B cell (primary cell): Measurements from ENCODE around the gene ENKUR. TPM values are rescaled to one million over a fixed set of nuclear protein-coding genes. Genes with fewer than 3 reads are reported as not detected.
A peak's percentile ranks its signal among the peaks of the same experiment; 100 is the strongest.

ENCODE experiments used
- ATAC-seq: fragments of 200-7000 bp; cut with Tn5 transposase; one replicate; pipeline ENCODE4 v1.10.0; 2021; ENCODE audit warnings: low read depth, mild to moderate bottlenecking, moderate number of reproducible peaks, moderate library complexity
- CTCF ChIA-PET: fragments of 350-600 bp; sonication (Branson Sonifier 250); formaldehyde crosslinking; loops from one replicate; lab custom pipeline; 2021; ENCODE audit warnings: antibody characterized with exemption, inconsistent platforms; lab: Charles Lee
- POLR2A ChIA-PET: fragments of 350-600 bp; sonication (Branson Sonifier 250); formaldehyde crosslinking; loops from one replicate; lab custom pipeline; 2021; ENCODE audit warnings: antibody characterized with exemption; lab: Charles Lee
- DNase-seq: peaks from one replicate; pipeline ENCODE4 v3.0.0; 2013
- H2AFZ ChIP-seq: 2 replicates; pipeline ENCODE4 v1.6.1; 2012; ENCODE audit warnings: mild to moderate bottlenecking, low read depth, low read length; ENCODE audit not compliant: insufficient read depth, poor library complexity, severe bottlenecking
- H3K27ac ChIP-seq, 2 donors: 1 replicate in 1 of 2; 2 replicates in 1 of 2; pipeline ENCODE4 v1.5.1; 2012 to 2013; ENCODE audit warnings: low read length in 2 of 2, mild to moderate bottlenecking in 2 of 2, moderate library complexity in 1 of 2
- H3K27me3 ChIP-seq, 4 experiments: fragments of 200-600 bp in 1 of 4; sonication (generic) in 1 of 4; replicated peaks in 1 of 4; 1 replicate in 2 of 4; 2 replicates in 2 of 4; pipeline versions ENCODE4 v1.6.1 to v1.7.0; 2013 to 2016; ENCODE audit warnings: low read length in 3 of 4, mild to moderate bottlenecking in 2 of 4, mixed read lengths in 1 of 4, moderate library complexity in 1 of 4; ENCODE audit not compliant: insufficient read depth in 4 of 4, control insufficient read depth in 3 of 4; ENCODE audit errors: control extremely low read depth in 1 of 4
- H3K36me3 ChIP-seq, 2 experiments: replicated peaks in 1 of 2; 1 replicate in 1 of 2; 2 replicates in 1 of 2; pipeline versions ENCODE4 v1.6.1 to v1.7.1; 2013; ENCODE audit warnings: low read length in 1 of 2; ENCODE audit not compliant: insufficient read depth in 2 of 2, control insufficient read depth in 1 of 2; ENCODE audit errors: control extremely low read depth in 1 of 2, extremely low read depth in 1 of 2
- H3K4me1 ChIP-seq, 2 donors: fragments of 200-600 bp in 1 of 2; sonication (generic) in 1 of 2; 1 replicate in 1 of 2; 2 replicates in 1 of 2; pipeline versions ENCODE4 v1.5.1 to v1.6.1; 2013 to 2017; ENCODE audit warnings: low read length in 2 of 2; ENCODE audit not compliant: control insufficient read depth in 2 of 2, insufficient read depth in 2 of 2
- H3K4me2 ChIP-seq: replicated peaks from 2 replicates; pipeline ENCODE3; 2012; ENCODE audit warnings: mild to moderate bottlenecking, low read depth, low read length; ENCODE audit not compliant: poor library complexity, severe bottlenecking
- H3K4me3 ChIP-seq, 5 experiments: fragments of 200-600 bp in 1 of 5; sonication (generic) in 1 of 5; 1 replicate in 3 of 5; 2 replicates in 2 of 5; pipeline versions ENCODE4 v1.5.1 to v1.7.0; 2011 to 2016; ENCODE audit warnings: low read length in 4 of 5, mild to moderate bottlenecking in 4 of 5, low read depth in 2 of 5, control low read depth in 1 of 5, moderate library complexity in 1 of 5; ENCODE audit not compliant: insufficient read depth in 1 of 5; ENCODE audit errors: control extremely low read depth in 1 of 5, extremely low read depth in 1 of 5
- H3K79me2 ChIP-seq: fragments of 200-600 bp; sonication (generic); one replicate; pipeline ENCODE4 v1.6.0; 2016; ENCODE audit warnings: low read length; ENCODE audit not compliant: control insufficient read depth, insufficient read depth
- H3K9ac ChIP-seq: fragments of 200-600 bp; sonication (generic); 2 replicates; pipeline ENCODE4 v1.6.1; 2017; ENCODE audit warnings: mild to moderate bottlenecking, low read length, moderate library complexity
- H3K9me3 ChIP-seq, 3 donors: one replicate each; pipeline versions ENCODE4 v1.6.1 to v1.7.1; 2013; ENCODE audit warnings: low read length in 2 of 3; ENCODE audit not compliant: control insufficient read depth in 2 of 3, insufficient read depth in 1 of 3; ENCODE audit errors: control extremely low read depth in 1 of 3
- H4K20me1 ChIP-seq: 2 replicates; pipeline ENCODE4 v1.6.0; 2012; ENCODE audit warnings: mild to moderate bottlenecking, low read length; ENCODE audit not compliant: insufficient read depth, control insufficient read depth, poor library complexity, severe bottlenecking
- H3K27ac Mint-ChIP-seq: one replicate; pipeline ENCODE4 v1.8.0; 2021; ENCODE audit warnings: mixed read lengths
- H3K27me3 Mint-ChIP-seq: one replicate; pipeline ENCODE4 v1.8.0; 2021; ENCODE audit warnings: mixed read lengths
- H3K4me1 Mint-ChIP-seq: one replicate; pipeline ENCODE4 v1.8.0; 2021; ENCODE audit warnings: mixed read lengths
- H3K4me3 Mint-ChIP-seq: one replicate; pipeline ENCODE4 v1.8.0; 2021; ENCODE audit warnings: mixed read lengths
- H3K9me3 Mint-ChIP-seq: one replicate; pipeline ENCODE4 v1.8.0; 2022; ENCODE audit warnings: mixed read lengths; ENCODE audit not compliant: insufficient read depth
- CTCF ChIP-seq: fragments of 200-600 bp; IDR thresholded peaks from one replicate; pipeline ENCODE4 v1.8.0; 2022; ENCODE audit warnings: antibody characterized with exemption, mild to moderate bottlenecking
- EZH2 ChIP-seq: IDR thresholded peaks from 2 replicates; pipeline ENCODE4 v1.6.1; 2012; ENCODE audit warnings: borderline replicate concordance, low read depth, mild to moderate bottlenecking, moderate library complexity, low read length; ENCODE audit not compliant: insufficient read depth, poor library complexity, severe bottlenecking
- WGBS: methylation state at CpG from one replicate; pipeline ENCODE4 v1.1.5; 2013; ENCODE audit warnings: missing lambda C conversion rate; ENCODE audit not compliant: insufficient coverage; 5-methylcytosine and 5-hydroxymethylcytosine counted together
- intact Hi-C: fragments of 100-400 bp; cut with micrococcal nuclease; formaldehyde crosslinking; loops from one replicate; pipeline ENCODE4 v1.10.0; 2022
- polyA plus RNA-seq: library from polyadenylated mRNA; depleted of rRNA; stranded (reverse); fragments of >200 nt; gene quantifications from 2 replicates; pipeline ENCODE4 v1.2.3, GENCODE V29; 2012
- total RNA-seq, 2 donors: library from RNA; stranded (reverse); fragments of 120-200 nt in 1 of 2; gene quantifications; 1 replicate in 1 of 2; 2 replicates in 1 of 2; pipeline versions ENCODE4 v1.2.3 to v1.2.4, GENCODE V29; 2013 to 2022

Gene ENKUR
- total and polyA plus RNA-seq, 2 donors (not counting 1 experiment from before 2014, with no cell fraction given) = not detected

- H3K9me3 ChIP-seq = no peaks in the 10 kb centered on the region
- H3K4me3 Mint-ChIP-seq = peak overlapping the region; percentile 95
- H4K20me1 ChIP-seq = no peaks in the 10 kb centered on the region
- peaks cover 22% of the 10 kb centered on the region for H3K4me1 Mint-ChIP-seq
- CTCF ChIA-PET = no interaction called here
- H3K9me3 Mint-ChIP-seq = no peaks in the 10 kb centered on the region
- peak overlapping the region; percentile 98 for H2AFZ ChIP-seq
- peak overlapping the region; percentile 93 for H3K4me2 ChIP-seq
- no peak for ATAC-seq
- peaks cover 2% of the 10 kb centered on the region for H3K79me2 ChIP-seq
- H3K27ac Mint-ChIP-seq = peak overlapping the region; percentile 97
- H3K27ac ChIP-seq = peak overlapping the region; percentile 79 to 96
- peaks cover 14 to 16% of the 10 kb centered on the region in 2 donors for H3K4me1 ChIP-seq
- WGBS = 0% methylated on average over 5 of the region's 10 CpGs
- H3K36me3 ChIP-seq = no peaks in the 10 kb centered on the region
- peak overlapping the region; percentile 81 for H3K9ac ChIP-seq
- POLR2A ChIA-PET = interaction anchor here (1.0 kb wide), 1 partner anchor 293 kb away, joined by 3 read pairs; no protein-coding TSS in a partner anchor
- H3K27me3 Mint-ChIP-seq = no peaks in the 10 kb centered on the region
- TF ChIP-seq CTCF (no peak), EZH2 (no peak)
- intact Hi-C loops = loop anchor here (2.0 kb wide), 2 partner anchors 130 to 374 kb away; no protein-coding TSS in a partner anchor
- no peak for DNase-seq
- no peaks in the 10 kb centered on the region for H3K27me3 ChIP-seq
- H3K4me3 ChIP-seq = peak overlapping the region; percentile 65 to 90 (median 72)
Measured at GRCh38 chr10:25017154-25017590, 1.2 kb upstream of the ENKUR start.

GRCh38 chr10:25016376-25017153 is 607 bp upstream of the ENKUR start, which contains the start of gene THNSL1:
Gene THNSL1, plus strand, starts transcription at chr10:25016612. Its CDS starts 6,612 bp downstream, at chr10:25023224.
- TF ChIP-seq CTCF (no peak), EZH2 (no peak)
- intact Hi-C loops = loop anchor here (1.0 to 2.0 kb wide), 3 partner anchors 130 to 374 kb away; no protein-coding TSS in a partner anchor

More at GRCh38 chr10:25016376-25017153, 607 bp upstream of the ENKUR start, which contains the start of gene THNSL1:
- Histone ChIP-seq H3K79me2 (no peaks in the 10 kb centered on the region), H3K9ac (peak within 1 kb of the TSS; percentile 81), H3K4me3 (peak within 1 kb of the TSS; percentile 65 to 90 (median 72)), H4K20me1 (no peaks in the 10 kb centered on the region), H3K36me3 (no peaks in the 10 kb centered on the region), H3K27me3 (no peaks in the 10 kb centered on the region), H3K4me1 (peaks cover 14 to 16% of the 10 kb centered on the region in 2 donors), H3K4me2 (peak within 1 kb of the TSS; percentile 93), H2AFZ (peak within 1 kb of the TSS; percentile 98), H3K27ac (peak within 1 kb of the TSS; percentile 79 to 96), H3K9me3 (no peaks in the 10 kb centered on the region)
- POLR2A ChIA-PET = interaction anchor here (0.6 to 1.0 kb wide), 2 partner anchors 292 to 294 kb away, joined by 3 read pairs; no protein-coding TSS in a partner anchor
- CTCF ChIA-PET = no interaction called here
- Mint-ChIP-seq H3K4me3 (peak within 1 kb of the TSS; percentile 95), H3K27ac (peak within 1 kb of the TSS; percentile 97), H3K9me3 (no peaks in the 10 kb centered on the region), H3K27me3 (no peaks in the 10 kb centered on the region), H3K4me1 (peaks cover 22% of the 10 kb centered on the region)
- ATAC-seq (peak; percentile 95), DNase-seq (peak; percentile 97)
- WGBS = 2% methylated on average over 66 of the region's 69 CpGs
